ENCODE results near the gene LRP1B.

GRCh38 chr2:141570474-141571131, 560.2 kb downstream of the LRP1B start:
- no peak for TF ChIP-seq CTCF (IDR thresholded peaks at IDR 0.05)
- TF ChIP-seq POLR2A (IDR thresholded peaks at IDR 0.05), result no peak
